HepG2 (cell line): ENCODE results near the gene COQ8B. TPM values are rescaled to one million over a fixed set of nuclear protein-coding genes. Genes with fewer than 3 reads are reported as not detected.

Experiments
- GTF2F1 ChIP-seq: fragments of 150-350 bp; IDR thresholded peaks from 2 replicates; pipeline ENCODE4 v1.6.1; 2014; ENCODE audit warnings: low read length
- NR3C1 ChIP-seq: sonication (generic); formaldehyde crosslinking; IDR thresholded peaks from 2 replicates; pipeline ENCODE4 v1.4.0; 2020; ENCODE audit warnings: missing genetic modification reagents
- SRSF1 ChIP-seq: fragments of 200-400 bp; formaldehyde crosslinking; optimal IDR thresholded peaks from 2 replicates; pipeline ENCODE3; 2017; ENCODE audit warnings: mild to moderate bottlenecking, low read depth, low read length, moderate library complexity
- THYN1 ChIP-seq: sonication (generic); formaldehyde crosslinking; IDR thresholded peaks from 2 replicates; pipeline ENCODE4 v1.8.1; 2023; ENCODE audit warnings: low read depth, mild to moderate bottlenecking, moderate library complexity, missing genetic modification reagents, borderline replicate concordance
- ZBTB1 ChIP-seq: sonication (generic); formaldehyde crosslinking; IDR thresholded peaks from 2 replicates; pipeline ENCODE4 v1.4.0; 2020; ENCODE audit warnings: missing genetic modification reagents, borderline replicate concordance
- ZNF30 ChIP-seq: sonication (generic); formaldehyde crosslinking; IDR thresholded peaks from 2 replicates; pipeline ENCODE4 v1.5.0; 2020; ENCODE audit warnings: mild to moderate bottlenecking, missing genetic modification reagents
- ZNF660 ChIP-seq: sonication (generic); formaldehyde crosslinking; IDR thresholded peaks from 2 replicates; pipeline ENCODE4 v1.5.1; 2020; ENCODE audit warnings: mild to moderate bottlenecking, low read depth, missing genetic modification reagents, borderline replicate concordance
- ZNF747 ChIP-seq: sonication (generic); formaldehyde crosslinking; IDR thresholded peaks from 2 replicates; pipeline ENCODE4 v1.8.1; 2023; ENCODE audit warnings: missing genetic modification reagents, mild to moderate bottlenecking, borderline replicate concordance
- ZNF761 ChIP-seq: sonication (generic); formaldehyde crosslinking; conservative IDR thresholded peaks from 2 replicates; pipeline ENCODE4 v1.4.0; 2020; ENCODE audit warnings: mild to moderate bottlenecking, missing genetic modification reagents
- polyA plus RNA-seq, 8 experiments: library from polyadenylated mRNA; depleted of rRNA in 3 of 8; stranded (reverse) in 7 of 8; unstranded in 1 of 8; fragments of >200 nt; fragmentation: Illumina TruSeq in 4 of 8; extraction: Trizol in 4 of 8; gene quantifications; 2 replicates each; pipeline versions ENCODE4 v1.2.1 to v1.2.3, GENCODE V29; 2011 to 2016; ENCODE audit warnings: low read depth in 4 of 8, missing spikeins in 1 of 8, mixed read lengths in 1 of 8; ENCODE audit not compliant: insufficient read depth in 1 of 8
- total RNA-seq, 5 experiments: library from RNA; depleted of rRNA; stranded (reverse); fragments of >200 nt; fragmentation: Illumina TruSeq; extraction: Trizol; gene quantifications; 2 replicates each; pipeline ENCODE4 v1.2.3, GENCODE V29; 2016; ENCODE audit warnings: low read depth in 1 of 5
- TF ChIP-seq, protein P1 (sequence below): sonication (generic); formaldehyde crosslinking; IDR thresholded peaks from 2 replicates; pipeline ENCODE4 v1.4.0; 2020; ENCODE audit warnings: missing genetic modification reagents
- TF ChIP-seq, protein P2 (sequence below): sonication (generic); formaldehyde crosslinking; IDR thresholded peaks from 2 replicates; pipeline ENCODE4 v1.4.0; 2020; ENCODE audit warnings: missing genetic modification reagents
- TF ChIP-seq, protein P3 (sequence below): sonication (generic); formaldehyde crosslinking; IDR thresholded peaks from 2 replicates; pipeline ENCODE4 v1.9.0; 2021; ENCODE audit warnings: missing genetic modification reagents, mild to moderate bottlenecking, borderline replicate concordance

Gene COQ8B
- total and polyA plus RNA-seq, 2 of the 13 experiments (the other 11 are each of a cell fraction or from before 2014, with no cell fraction given): 12.3 to 17.2 TPM

DNA sequence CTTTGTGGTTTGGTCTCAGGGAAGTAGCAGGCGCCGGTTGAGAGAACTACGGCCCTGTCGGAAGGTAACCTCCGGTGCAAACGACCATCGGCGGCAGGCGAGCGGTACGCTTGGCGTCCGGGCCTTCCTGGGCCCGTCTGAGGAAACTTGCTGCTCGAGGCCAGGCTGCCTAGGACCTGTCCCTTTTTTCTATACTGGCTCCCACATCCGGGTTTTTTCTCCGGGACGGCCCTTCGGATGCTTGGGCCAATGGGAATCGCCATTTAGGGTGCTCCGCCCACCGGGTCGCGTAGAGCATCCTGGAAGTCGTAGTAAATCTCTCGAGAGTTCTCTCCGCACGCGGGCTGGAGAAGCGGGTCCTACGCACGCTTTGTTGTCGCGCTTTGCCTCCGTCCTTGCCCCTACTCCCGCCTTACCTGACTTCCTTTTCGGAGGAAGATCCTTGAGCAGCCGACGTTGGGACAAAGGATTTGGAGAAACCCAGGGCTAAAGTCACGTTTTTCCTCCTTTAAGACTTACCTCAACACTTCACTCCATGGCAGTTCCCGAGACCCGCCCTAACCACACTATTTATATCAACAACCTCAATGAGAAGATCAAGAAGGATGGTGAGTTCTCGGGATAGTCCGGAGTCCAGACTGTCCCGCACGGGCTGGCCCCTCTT lies 34.3 kb upstream of the COQ8B start, which contains the start of gene SNRPA (continued):
- TF ChIP-seq, protein P1, sequence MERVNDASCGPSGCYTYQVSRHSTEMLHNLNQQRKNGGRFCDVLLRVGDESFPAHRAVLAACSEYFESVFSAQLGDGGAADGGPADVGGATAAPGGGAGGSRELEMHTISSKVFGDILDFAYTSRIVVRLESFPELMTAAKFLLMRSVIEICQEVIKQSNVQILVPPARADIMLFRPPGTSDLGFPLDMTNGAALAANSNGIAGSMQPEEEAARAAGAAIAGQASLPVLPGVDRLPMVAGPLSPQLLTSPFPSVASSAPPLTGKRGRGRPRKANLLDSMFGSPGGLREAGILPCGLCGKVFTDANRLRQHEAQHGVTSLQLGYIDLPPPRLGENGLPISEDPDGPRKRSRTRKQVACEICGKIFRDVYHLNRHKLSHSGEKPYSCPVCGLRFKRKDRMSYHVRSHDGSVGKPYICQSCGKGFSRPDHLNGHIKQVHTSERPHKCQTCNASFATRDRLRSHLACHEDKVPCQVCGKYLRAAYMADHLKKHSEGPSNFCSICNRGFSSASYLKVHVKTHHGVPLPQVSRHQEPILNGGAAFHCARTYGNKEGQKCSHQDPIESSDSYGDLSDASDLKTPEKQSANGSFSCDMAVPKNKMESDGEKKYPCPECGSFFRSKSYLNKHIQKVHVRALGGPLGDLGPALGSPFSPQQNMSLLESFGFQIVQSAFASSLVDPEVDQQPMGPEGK (CRISPR knock-in tag): no peak; the same call in 1 of the 2 replicates
- TF ChIP-seq, protein P2, sequence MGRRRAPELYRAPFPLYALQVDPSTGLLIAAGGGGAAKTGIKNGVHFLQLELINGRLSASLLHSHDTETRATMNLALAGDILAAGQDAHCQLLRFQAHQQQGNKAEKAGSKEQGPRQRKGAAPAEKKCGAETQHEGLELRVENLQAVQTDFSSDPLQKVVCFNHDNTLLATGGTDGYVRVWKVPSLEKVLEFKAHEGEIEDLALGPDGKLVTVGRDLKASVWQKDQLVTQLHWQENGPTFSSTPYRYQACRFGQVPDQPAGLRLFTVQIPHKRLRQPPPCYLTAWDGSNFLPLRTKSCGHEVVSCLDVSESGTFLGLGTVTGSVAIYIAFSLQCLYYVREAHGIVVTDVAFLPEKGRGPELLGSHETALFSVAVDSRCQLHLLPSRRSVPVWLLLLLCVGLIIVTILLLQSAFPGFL: no peak
- no peak for TF ChIP-seq NR3C1 (CRISPR knock-in tag)
- TF ChIP-seq, protein P3, sequence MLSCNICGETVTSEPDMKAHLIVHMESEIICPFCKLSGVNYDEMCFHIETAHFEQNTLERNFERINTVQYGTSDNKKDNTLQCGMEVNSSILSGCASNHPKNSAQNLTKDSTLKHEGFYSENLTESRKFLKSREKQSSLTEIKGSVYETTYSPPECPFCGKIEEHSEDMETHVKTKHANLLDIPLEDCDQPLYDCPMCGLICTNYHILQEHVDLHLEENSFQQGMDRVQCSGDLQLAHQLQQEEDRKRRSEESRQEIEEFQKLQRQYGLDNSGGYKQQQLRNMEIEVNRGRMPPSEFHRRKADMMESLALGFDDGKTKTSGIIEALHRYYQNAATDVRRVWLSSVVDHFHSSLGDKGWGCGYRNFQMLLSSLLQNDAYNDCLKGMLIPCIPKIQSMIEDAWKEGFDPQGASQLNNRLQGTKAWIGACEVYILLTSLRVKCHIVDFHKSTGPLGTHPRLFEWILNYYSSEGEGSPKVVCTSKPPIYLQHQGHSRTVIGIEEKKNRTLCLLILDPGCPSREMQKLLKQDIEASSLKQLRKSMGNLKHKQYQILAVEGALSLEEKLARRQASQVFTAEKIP (CRISPR knock-in tag): no peak
- no peak for TF ChIP-seq ZNF30 (CRISPR knock-in tag)
- TF ChIP-seq ZNF660 (CRISPR knock-in tag): no peak
- no peak for TF ChIP-seq ZBTB1
- TF ChIP-seq THYN1 (CRISPR knock-in tag): no peak
- TF ChIP-seq GTF2F1: no peak
- TF ChIP-seq ZNF761 (CRISPR knock-in tag): no peak
- TF ChIP-seq SRSF1: no peak
- no peak for TF ChIP-seq ZNF747
